ENCODE results near the gene FAM83G.

DNA sequence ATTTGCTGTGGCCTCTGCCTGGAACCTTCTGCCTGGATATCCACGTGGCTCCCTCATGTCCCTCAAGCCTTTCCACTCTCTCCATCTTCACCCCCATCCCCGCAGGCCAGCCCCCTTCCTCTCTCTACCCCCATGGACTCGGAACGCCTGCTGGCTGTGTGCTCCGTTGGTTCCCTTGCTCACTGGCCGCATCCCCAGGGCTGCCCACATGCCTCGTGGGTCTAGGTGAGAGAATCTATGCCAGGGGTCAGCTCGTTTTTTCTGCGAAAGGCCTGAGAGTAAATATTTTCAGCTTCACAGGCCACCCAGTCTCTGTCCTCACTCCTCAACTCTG, 40.6 kb downstream of the FAM83G start:
- TF ChIP-seq POLR2AphosphoS5 (IDR thresholded peaks at IDR 0.05) (no peak), CTCF (IDR thresholded peaks at IDR 0.05) (no peak), EP300 (IDR thresholded peaks at IDR 0.05) (no peak), POLR2A (IDR thresholded peaks at IDR 0.05) (no peak)
